ENCODE measurements around the gene TNC. TPM values are rescaled to one million over a fixed set of nuclear protein-coding genes. Genes with fewer than 3 reads are reported as not detected.

The TNC gene
- total and polyA plus RNA-seq, 12 donors, result 0.41 to 120 (median 5.7) TPM

- ATAC-seq (no peak), DNase-seq (no peak)
- no peak overlapping the region for H3K27ac ChIP-seq
- intact Hi-C loops (cut with DNase I), result no loop called here
- no peak for TF ChIP-seq CTCF (IDR thresholded peaks at IDR 0.05)
- peaks cover 0 to 9% (median 0%) of the 10 kb centered on the region in 7 donors for H3K27me3 ChIP-seq
- H3K36me3 ChIP-seq, result no peaks in the 10 kb centered on the region
- H3K9me3 ChIP-seq, result no peaks in the 10 kb centered on the region
- H3K4me3 ChIP-seq, result no peak overlapping the region
- peaks cover 0 to 33% (median 9%) of the 10 kb centered on the region in 9 donors for H3K4me1 ChIP-seq
- WGBS, 2 donors, result 75 to 81% methylated on average over 4 of the region's 4 CpGs
These were observed 78.3 kb downstream of the TNC start for GRCh38 chr9:115039516-115040120.

- no peak overlapping the region for H3K27ac ChIP-seq
- H3K4me1 ChIP-seq, result peaks cover 0 to 28% (median 9%) of the 10 kb centered on the region in 9 donors
- H3K27me3 ChIP-seq, result peaks cover 0 to 9% (median 0%) of the 10 kb centered on the region in 7 donors
- TF ChIP-seq CTCF (IDR thresholded peaks at IDR 0.05), result no peak
- ATAC-seq, result no peak
- peaks cover 0 to 5% (median 0%) of the 10 kb centered on the region in 9 donors for H3K36me3 ChIP-seq
- intact Hi-C loops (cut with DNase I), result no loop called here
- H3K4me3 ChIP-seq, result no peak overlapping the region
- H3K9me3 ChIP-seq, result no peaks in the 10 kb centered on the region
- no peak for DNase-seq
- WGBS, 2 donors, result 81 to 89% methylated on average over 2 of the region's 2 CpGs
These were observed 79.8 kb downstream of the TNC start for GRCh38 chr9:115038178-115038577.

- peaks cover 0 to 9% (median 0%) of the 10 kb centered on the region in 7 donors for H3K27me3 ChIP-seq
- H3K27ac ChIP-seq, result peak overlapping the region in 1 of 10 donors; percentile 28
- ATAC-seq (no peak), DNase-seq (no peak)
- H3K4me3 ChIP-seq, result no peak overlapping the region
- no peaks in the 10 kb centered on the region for H3K9me3 ChIP-seq
- 98 to 99% methylated on average over 2 of the region's 2 CpGs for WGBS, 2 donors
- no peak for TF ChIP-seq CTCF (IDR thresholded peaks at IDR 0.05)
- intact Hi-C loops (cut with DNase I), result no loop called here
- peaks cover 0 to 5% (median 0%) of the 10 kb centered on the region in 9 donors for H3K36me3 ChIP-seq
- H3K4me1 ChIP-seq, result peaks cover 0 to 28% (median 9%) of the 10 kb centered on the region in 9 donors
These were observed 81.3 kb downstream of the TNC start for GRCh38 chr9:115036691-115037090.

GRCh38 chr9:115035841-115036612 lies 81.9 kb downstream of the TNC start:
- Histone ChIP-seq H3K4me1 (peaks cover 0 to 28% (median 9%) of the 10 kb centered on the region in 9 donors), H3K4me3 (no peak overlapping the region), H3K9me3 (no peaks in the 10 kb centered on the region), H3K27me3 (peaks cover 0 to 7% (median 0%) of the 10 kb centered on the region in 7 donors), H3K36me3 (peaks cover 0 to 5% (median 0%) of the 10 kb centered on the region in 9 donors), H3K27ac (peak overlapping the region in 6 of 10 donors; percentile 10 to 62 (median 38))
- DNase-seq (peak in 1 of 2 donors; percentile 19), ATAC-seq (peak; percentile 57 to 86 (median 76))
- TF ChIP-seq CTCF (IDR thresholded peaks at IDR 0.05), result no peak
- intact Hi-C loops (cut with DNase I), result no loop called here
- WGBS, 2 donors, result 81% methylated on average over 17 of the region's 17 CpGs

Measured in heart right ventricle (tissue), 16 donors.